HG02610 (cell line): ENCODE results near the gene SAA2.

ENCODE experiments used
- ATAC-seq: cut with Tn5 transposase; IDR thresholded peaks from one replicate; pipeline ENCODE4 v1.9.1; 2021; ENCODE audit warnings: mild to moderate bottlenecking, moderate library complexity; ENCODE audit not compliant: unreplicated experiment

The SAA2 gene

GRCh38 chr11:18253233-18253632, 4.8 kb upstream of the SAA2 start:
- no peak for ATAC-seq

- ATAC-seq = peak; percentile 19
Measured at GRCh38 chr11:18247191-18247581, 1.3 kb downstream of the SAA2 start.

DNA sequence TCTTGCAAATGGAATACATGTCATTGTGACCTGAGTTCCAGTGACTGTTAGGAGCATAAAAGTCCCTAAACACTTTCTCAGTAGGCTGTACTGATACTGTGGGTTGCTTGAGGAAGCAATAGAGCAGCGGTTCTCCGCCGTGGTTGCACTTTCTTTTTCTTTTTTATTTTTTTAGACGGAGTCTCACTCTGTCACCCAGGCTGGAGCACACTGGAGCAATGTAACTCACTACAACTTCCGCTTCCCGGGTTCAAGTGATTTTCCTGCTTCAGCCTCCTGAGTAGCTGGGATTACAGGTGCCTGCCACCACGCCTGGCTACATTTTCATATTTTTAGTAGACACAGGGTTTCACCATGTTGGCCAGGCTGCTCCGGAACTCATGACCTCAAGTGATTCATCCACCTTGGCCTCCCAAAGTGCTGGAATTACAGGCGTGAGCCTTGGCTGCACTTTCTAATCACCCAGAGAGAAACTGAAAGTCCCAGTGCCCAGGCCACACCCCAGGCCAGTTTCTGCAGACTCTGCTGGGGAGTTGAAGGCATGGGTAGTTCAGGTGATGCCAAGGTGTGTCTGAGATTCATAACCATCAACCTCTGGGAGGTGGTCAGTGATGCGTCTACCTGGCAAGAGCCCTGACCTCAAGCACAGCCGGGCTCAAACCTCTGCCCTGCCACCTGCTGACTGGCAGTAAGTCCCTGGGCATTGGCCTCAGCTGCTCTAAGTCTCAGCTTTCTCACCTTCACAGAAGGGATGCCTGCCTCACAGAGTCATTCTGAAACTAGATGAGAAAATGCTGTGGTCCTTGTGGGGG, 1.9 kb downstream of the SAA2 start:
- peak; percentile 74 for ATAC-seq

- no peak for ATAC-seq
Measured at GRCh38 chr11:18245396-18245795, 3.1 kb downstream of the SAA2 start.

- no peak for ATAC-seq
Measured at GRCh38 chr11:18243783-18244362, 4.6 kb downstream of the SAA2 start.

- ATAC-seq = no peak
Measured at GRCh38 chr11:18239655-18240054, 8.8 kb downstream of the SAA2 start.

DNA sequence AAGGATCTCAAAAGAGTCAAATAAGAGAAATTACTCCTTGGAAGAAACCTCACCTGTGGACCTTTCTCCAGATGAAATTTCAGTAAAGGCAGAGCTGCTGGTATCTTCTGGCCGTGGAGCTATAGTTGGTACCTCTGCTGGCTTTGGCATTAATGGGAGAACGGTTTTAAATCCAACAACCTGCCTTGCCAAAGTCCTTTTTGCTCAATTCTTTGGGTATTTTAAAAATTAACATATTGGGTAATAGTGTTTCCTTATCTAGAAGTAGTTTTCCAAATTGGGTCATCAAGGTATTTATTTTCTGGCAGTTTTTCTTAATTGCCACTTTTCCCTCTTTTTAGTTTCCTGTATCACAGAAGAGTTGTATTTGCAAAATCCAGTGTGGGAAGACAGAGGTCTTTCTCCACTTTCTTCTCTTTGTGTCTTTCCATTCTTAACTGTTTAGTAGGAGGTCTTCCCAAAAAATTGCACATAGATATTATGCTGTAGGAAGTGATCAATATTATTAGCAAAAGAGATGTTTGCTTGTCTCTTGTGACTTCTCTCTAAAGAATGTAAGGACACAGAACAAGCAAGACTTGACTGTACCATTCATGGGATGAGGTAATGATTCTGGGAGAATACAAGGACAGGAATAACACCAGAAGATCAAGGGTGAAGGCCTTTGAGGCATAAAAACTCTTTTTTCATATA, 11.7 kb downstream of the SAA2 start, which contains the start of gene SAA4:
Gene SAA4 (minus strand): TSS at position 139 of the 693 bp plus-strand sequence. CDS start 876 bp downstream, outside the sequence.
- ATAC-seq = no peak

DNA sequence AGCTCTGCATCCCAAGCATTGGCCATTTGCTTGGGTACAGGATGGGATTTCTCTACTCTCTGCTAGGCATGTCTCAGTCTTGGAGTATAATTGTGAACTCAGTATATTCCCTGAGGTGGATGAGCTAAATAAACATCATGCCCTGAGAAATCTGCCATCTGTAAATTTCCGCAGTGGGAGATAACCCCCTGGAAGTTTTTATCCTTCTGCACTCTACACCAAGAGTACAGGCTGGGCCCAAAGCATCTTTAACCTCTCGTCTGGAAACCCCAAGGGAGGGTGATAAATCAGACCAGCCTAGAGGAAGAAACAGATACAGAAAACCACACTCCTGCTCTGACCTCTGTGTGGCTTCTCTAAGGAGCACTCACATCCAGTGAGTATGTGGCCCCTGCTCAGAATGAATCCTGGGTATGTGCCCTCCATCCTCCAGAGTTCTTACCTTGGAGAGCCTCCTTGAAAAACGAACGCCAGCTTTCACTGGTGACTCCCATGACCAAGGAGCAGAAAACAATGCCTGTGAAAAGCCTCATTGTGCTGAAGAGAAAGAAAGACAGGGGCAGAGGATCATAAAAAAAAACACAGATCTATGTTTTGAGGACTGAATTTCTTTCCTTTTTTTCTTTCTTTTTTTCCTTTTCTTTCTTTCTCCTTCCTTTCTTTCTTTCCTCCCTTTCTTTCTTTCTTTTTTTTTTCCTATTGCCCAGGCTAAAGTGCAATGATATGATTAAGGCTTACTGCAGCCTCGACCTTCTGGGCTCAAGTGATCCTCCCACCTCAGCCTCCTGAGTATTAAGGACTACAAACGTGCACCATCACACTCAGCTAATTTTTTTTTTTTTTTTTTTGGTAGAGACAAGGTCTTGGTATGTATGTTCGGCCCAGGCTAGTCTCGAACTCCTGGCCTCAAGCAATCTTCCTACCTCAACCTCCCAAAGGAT, 12.8 kb downstream of the SAA2 start:
- no peak for ATAC-seq

GRCh38 chr11:18233912-18234311, 14.6 kb downstream of the SAA2 start:
- no peak for ATAC-seq

DNA sequence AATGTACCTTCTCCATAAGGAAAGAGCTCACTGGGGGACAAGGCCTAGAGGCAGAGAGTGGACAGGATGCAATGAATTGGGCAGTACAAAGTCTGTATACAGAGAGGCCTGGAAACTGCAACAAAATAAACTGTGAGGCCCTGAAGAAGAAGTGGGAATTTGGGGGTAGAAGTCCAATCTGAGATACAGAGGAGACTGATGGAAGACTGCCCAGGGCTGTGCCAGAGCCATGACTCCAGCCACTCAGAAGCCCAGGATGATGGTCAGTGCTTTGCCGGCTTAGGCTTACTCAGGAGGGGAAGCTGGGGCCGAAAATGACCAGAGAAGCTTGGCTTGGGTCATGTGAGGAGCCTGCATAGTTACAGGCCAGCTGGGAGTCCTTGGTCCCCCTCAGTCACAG, 17.6 kb downstream of the SAA2 start:
- no peak for ATAC-seq

DNA sequence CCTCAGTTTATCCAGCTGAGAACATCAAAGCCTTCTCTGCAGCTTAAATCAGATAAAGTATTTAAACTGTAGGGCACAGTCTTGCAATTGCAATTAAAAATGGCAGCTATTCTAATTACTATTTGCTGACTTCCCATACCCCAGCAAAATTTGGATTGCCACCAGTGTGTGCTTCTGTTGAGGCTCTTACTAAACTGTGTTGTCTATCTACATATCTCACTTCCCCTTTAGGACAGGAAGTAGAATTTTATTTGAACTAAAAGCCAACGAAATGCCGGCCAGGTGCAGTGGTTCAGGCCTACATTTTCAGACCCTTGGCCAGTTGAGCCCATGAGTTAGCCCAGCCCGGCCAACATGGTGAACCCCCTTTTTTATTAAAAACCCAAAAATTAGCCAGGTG, 19.0 kb downstream of the SAA2 start:
- peak; percentile 88 for ATAC-seq

GRCh38 chr11:18225913-18226312, 22.6 kb downstream of the SAA2 start:
- ATAC-seq = no peak

DNA sequence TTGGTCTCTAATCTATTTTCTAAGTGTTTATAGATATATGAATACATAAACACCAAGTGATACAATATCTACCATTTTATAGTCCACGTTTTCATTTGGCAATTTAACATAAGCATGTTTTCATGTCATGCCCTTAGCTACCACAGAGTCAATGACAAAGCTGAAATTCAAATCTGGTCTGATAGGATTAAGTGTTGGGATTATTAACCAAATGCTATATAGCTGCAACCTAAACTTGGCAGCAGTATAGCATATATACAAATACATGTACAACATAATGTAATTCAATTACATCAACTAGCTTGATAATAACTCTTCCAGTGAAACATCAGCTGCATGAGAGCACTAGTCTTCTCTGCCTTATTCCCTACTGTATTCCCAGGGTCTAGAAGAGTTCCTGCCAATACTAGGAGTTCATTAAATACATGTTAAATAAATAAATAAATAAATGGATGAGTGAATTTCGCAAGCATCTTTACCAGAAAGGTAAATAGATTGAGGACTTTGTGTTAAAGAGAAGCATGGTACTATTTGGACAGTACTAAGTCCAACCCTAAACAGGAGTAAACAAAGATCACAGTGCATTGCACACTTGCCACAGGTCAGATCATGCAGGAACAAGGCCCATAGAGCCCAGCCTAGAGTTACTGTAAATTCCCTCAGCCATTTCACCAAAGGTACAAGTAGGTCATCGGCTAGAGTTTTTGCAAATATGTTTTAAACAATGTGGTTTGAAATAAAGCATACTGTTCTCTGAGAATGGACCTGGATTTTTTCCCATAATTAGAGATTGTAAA, 24.7 kb downstream of the SAA2 start:
- ATAC-seq = no peak

DNA sequence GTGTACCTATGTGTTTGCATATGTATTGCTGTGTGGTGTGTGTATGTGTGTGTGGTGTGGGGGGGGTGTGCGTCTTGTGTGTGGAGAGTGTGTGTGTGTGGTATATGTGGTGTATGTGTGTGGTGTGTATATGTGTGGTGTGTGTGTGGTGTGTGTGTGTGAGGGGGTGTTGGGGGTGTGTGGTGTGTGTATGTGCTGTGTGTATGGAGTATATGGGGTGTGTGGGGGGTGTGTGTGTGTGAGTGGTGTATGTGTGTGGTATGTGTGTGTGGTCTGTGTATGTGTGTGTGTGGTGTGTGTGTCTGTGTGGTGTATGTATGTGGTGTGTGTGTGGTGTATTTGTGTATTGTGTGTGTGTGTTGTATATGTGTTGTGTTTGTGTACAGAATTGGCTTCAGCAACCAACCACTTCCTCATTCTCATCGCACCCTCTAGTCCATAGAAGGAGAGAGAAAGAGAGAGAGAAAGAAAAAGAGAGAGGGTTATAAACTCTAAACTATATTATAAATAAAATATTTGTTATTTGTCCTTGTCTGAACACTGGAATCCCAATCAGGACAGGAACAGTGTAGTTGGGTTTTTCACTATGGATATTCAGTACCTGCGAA, 25.6 kb downstream of the SAA2 start:
- ATAC-seq = no peak

- no peak for ATAC-seq
Measured at GRCh38 chr11:18221274-18221876, 27.1 kb downstream of the SAA2 start.

GRCh38 chr11:18209058-18209457, 39.4 kb downstream of the SAA2 start:
- no peak for ATAC-seq

GRCh38 chr11:18204771-18205170, 43.7 kb downstream of the SAA2 start:
- ATAC-seq = no peak

GRCh38 chr11:18204220-18204619, 44.2 kb downstream of the SAA2 start:
- no peak for ATAC-seq

DNA sequence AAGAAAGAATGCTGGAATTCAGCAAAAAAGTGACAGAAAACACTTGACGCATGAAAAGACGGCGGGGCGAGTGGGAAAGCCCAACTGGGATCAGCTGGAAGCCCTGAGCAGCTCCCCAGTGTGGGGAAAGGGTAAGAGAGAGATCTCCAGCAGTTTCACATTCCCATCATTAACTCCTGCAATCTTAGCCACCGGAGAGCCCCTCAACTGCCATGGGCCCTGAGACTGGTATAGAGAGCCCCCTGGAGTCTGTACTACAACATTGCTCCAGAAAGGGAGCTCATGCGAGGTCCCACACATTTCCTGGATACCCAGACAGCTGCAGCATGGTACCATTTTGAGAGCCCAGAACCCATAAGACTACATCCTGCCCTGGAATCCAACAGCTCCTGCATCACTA, 44.7 kb downstream of the SAA2 start:
- no peak for ATAC-seq
